Endothelial cell of umbilical vein (primary cell): ENCODE measurements around the gene PRR5L. TPM values are rescaled to one million over a fixed set of nuclear protein-coding genes. Genes with fewer than 3 reads are reported as not detected.

Experiments used
- BruUV-seq: library from RNA; stranded (reverse); fragments of 400-500 nt; replicated peaks from 2 replicates; lab custom pipeline; 2021; lab: Mats Ljungman, UMichigan
- CTCF ChIA-PET: fragments of 300-600, 350-600 bp; sonication (Branson Sonifier 250); formaldehyde crosslinking; loops from one replicate; lab custom pipeline; 2021; ENCODE audit warnings: antibody characterized with exemption, inconsistent platforms; lab: Charles Lee
- POLR2A ChIA-PET: fragments of 300-600, 350-600 bp; sonication (Branson Sonifier 250); formaldehyde crosslinking; loops from one replicate; lab custom pipeline; 2021; ENCODE audit warnings: antibody characterized with exemption, inconsistent platforms; lab: Charles Lee
- DNase-seq: peaks from one replicate; pipeline ENCODE4 v3.0.0-alpha.2; 2011; ENCODE audit warnings: low read depth, low spot score
- FAIRE-seq: peaks from 2 replicates; lab custom pipeline; 2011; peaks lifted over from hg19 to GRCh38; lab: Jason Lieb, UNC
- H2AFZ ChIP-seq: 2 replicates; pipeline ENCODE4 v1.6.0; 2012; ENCODE audit warnings: low read depth, low read length, control low read depth, inconsistent platforms
- H3K27ac ChIP-seq: 2 replicates; pipeline ENCODE4 v1.5.1; 2011; ENCODE audit warnings: low read depth, mild to moderate bottlenecking, control low read depth, low read length, moderate library complexity; ENCODE audit not compliant: insufficient read depth
- H3K27me3 ChIP-seq, 2 experiments: 2 replicates each; pipeline versions ENCODE4 v1.6.0 to v1.6.1; 2011; ENCODE audit warnings: low read length in 2 of 2, mixed read lengths in 1 of 2; ENCODE audit not compliant: control insufficient read depth in 2 of 2, insufficient read depth in 2 of 2
- H3K36me3 ChIP-seq, 2 experiments: 2 replicates in 1 of 2; 3 replicates in 1 of 2; pipeline ENCODE4 v1.5.1; 2011; ENCODE audit warnings: low read length in 2 of 2, mild to moderate bottlenecking in 1 of 2, moderate library complexity in 1 of 2; ENCODE audit not compliant: control insufficient read depth in 2 of 2, insufficient read depth in 2 of 2; ENCODE audit errors: extremely low read depth in 1 of 2
- H3K4me1 ChIP-seq: 3 replicates; pipeline ENCODE4 v1.5.1; 2011; ENCODE audit warnings: mild to moderate bottlenecking, low read length; ENCODE audit not compliant: control insufficient read depth, insufficient read depth; ENCODE audit errors: extremely low read depth
- H3K4me2 ChIP-seq: 2 replicates; pipeline ENCODE4 v1.6.1; 2011; ENCODE audit warnings: low read length, control low read depth, mixed read lengths; ENCODE audit not compliant: insufficient read depth
- H3K4me3 ChIP-seq, 3 experiments: fragments of 200-600 bp in 1 of 3; sonication (generic), shearing (Covaris generic) in 1 of 3; replicated peaks in 1 of 3; 2 replicates each; pipeline ENCODE4 v1.5.1; 2011 to 2016; ENCODE audit warnings: control low read depth in 3 of 3, low read length in 3 of 3, mild to moderate bottlenecking in 2 of 3, inconsistent platforms in 1 of 3, low read depth in 1 of 3, moderate library complexity in 1 of 3; ENCODE audit not compliant: insufficient read depth in 1 of 3
- H3K79me2 ChIP-seq: 2 replicates; pipeline ENCODE4 v1.6.0; 2012; ENCODE audit warnings: low read length, inconsistent platforms; ENCODE audit not compliant: control insufficient read depth, insufficient read depth
- H3K9ac ChIP-seq: replicated peaks from 2 replicates; pipeline ENCODE3; 2011; ENCODE audit warnings: low read length, control low read depth; ENCODE audit not compliant: insufficient read depth; ENCODE audit errors: extremely low read depth
- H3K9me1 ChIP-seq: replicated peaks from 3 replicates; pipeline ENCODE4 v1.6.0; 2011; ENCODE audit warnings: mild to moderate bottlenecking, low read length; ENCODE audit not compliant: control insufficient read depth, insufficient read depth; ENCODE audit errors: extremely low read depth
- H3K9me3 ChIP-seq: replicated peaks from 2 replicates; pipeline ENCODE4 v1.5.1; 2012; ENCODE audit warnings: low read length, inconsistent platforms; ENCODE audit not compliant: control insufficient read depth, insufficient read depth
- H4K20me1 ChIP-seq: replicated peaks from 2 replicates; pipeline ENCODE3; 2011; ENCODE audit warnings: mild to moderate bottlenecking, low read length; ENCODE audit not compliant: control insufficient read depth, insufficient read depth; ENCODE audit errors: extremely low read depth
- EZH2 ChIP-seq: IDR thresholded peaks from 2 replicates; pipeline ENCODE4 v1.6.1; 2012; ENCODE audit warnings: borderline replicate concordance, low read depth, mild to moderate bottlenecking, moderate library complexity, low read length, inconsistent platforms; ENCODE audit not compliant: severe bottlenecking
- FOS ChIP-seq: IDR thresholded peaks from 2 replicates; pipeline ENCODE4 v1.6.1; 2011; ENCODE audit warnings: mild to moderate bottlenecking, low read length, moderate library complexity, borderline replicate concordance; ENCODE audit not compliant: insufficient read depth
- JUN ChIP-seq: IDR thresholded peaks from 2 replicates; pipeline ENCODE4 v1.6.1; 2011; ENCODE audit warnings: borderline replicate concordance, low read depth; ENCODE audit not compliant: insufficient read length, insufficient read depth
- POLR2A ChIP-seq: IDR thresholded peaks from 2 replicates; pipeline ENCODE4 v1.6.1; 2012; ENCODE audit warnings: low read depth, mild to moderate bottlenecking, control low read depth, low read length
- POLR2AphosphoS5 ChIP-seq: IDR thresholded peaks from 2 replicates; pipeline ENCODE4 v1.6.1; 2012; ENCODE audit warnings: low read depth, mild to moderate bottlenecking, control low read depth, low read length, moderate library complexity; ENCODE audit not compliant: insufficient read depth
- dilution Hi-C: fragments of 300-500 bp; cut with MboI; formaldehyde crosslinking; loops from one replicate; pipeline ENCODE4 v1.15.0; 2019; ENCODE audit warnings: low sequenced_read_pairs; ENCODE audit not compliant: extremely low pct_ligation_motif_present
- intact Hi-C: fragments of 100-400 bp; cut with micrococcal nuclease; formaldehyde crosslinking; loops from one replicate; pipeline ENCODE4 v1.10.0; 2022
- polyA plus RNA-seq, 4 experiments: library from polyadenylated mRNA; depleted of rRNA in 3 of 4; stranded (reverse) in 3 of 4; unstranded in 1 of 4; fragments of >200 nt; gene quantifications; 2 replicates each; pipeline versions ENCODE4 v1.2.1 to v1.2.3, GENCODE V29; 2011 to 2012; ENCODE audit warnings: missing spikeins in 1 of 4
- total RNA-seq: library from RNA; stranded (reverse); gene quantifications from 2 replicates; pipeline ENCODE4 v1.2.3, GENCODE V29; 2021

Gene PRR5L
- total and polyA plus RNA-seq, 2 donors (not counting 3 experiments of a cell fraction or from before 2014, with no cell fraction given) = 2.5 to 6.1 TPM

GRCh38 chr11:36261094-36261493, 35.0 kb upstream of the PRR5L start:
- no peak overlapping the region for H2AFZ ChIP-seq
- no peak overlapping the region for H3K27ac ChIP-seq
- H3K9ac ChIP-seq = no peak overlapping the region
- no peaks in the 10 kb centered on the region for H3K36me3 ChIP-seq
- CTCF ChIA-PET = interaction anchor here (0.6 to 6.9 kb wide), 6 partner anchors 129 to 645 kb away, joined by 3 to 266 read pairs (median 4); no protein-coding TSS in a partner anchor
- peaks cover 0 to 5% of the 10 kb centered on the region in 2 experiments for H3K27me3 ChIP-seq
- H3K9me3 ChIP-seq = no peaks in the 10 kb centered on the region
- FAIRE-seq = no peak
- H3K4me1 ChIP-seq = no peaks in the 10 kb centered on the region
- POLR2A ChIA-PET = no interaction called here
- no peaks in the 10 kb centered on the region for H4K20me1 ChIP-seq
- intact Hi-C loops = loop anchor here (10.0 kb wide), 1 partner anchor 1336 kb away; no protein-coding TSS in a partner anchor
- no peak overlapping the region for H3K4me3 ChIP-seq
- dilution Hi-C loops = loop anchor here (25.0 kb wide), 2 partner anchors 449 to 649 kb away; partner anchors contain the start of gene FJX1
- H3K79me2 ChIP-seq = no peaks in the 10 kb centered on the region
- TF ChIP-seq EZH2 = no peak
- TF ChIP-seq JUN = no peak
- TF ChIP-seq POLR2A = no peak
- TF ChIP-seq FOS = no peak
- no peak for TF ChIP-seq POLR2AphosphoS5
- BruUV-seq = no TSS peak
- H3K4me2 ChIP-seq = no peak overlapping the region
- DNase-seq = no peak
- H3K9me1 ChIP-seq = no peaks in the 10 kb centered on the region
